Right lung (tissue), 5 donors: ENCODE data around the gene PTPN23. TPM values are rescaled to one million over a fixed set of nuclear protein-coding genes. Genes with fewer than 3 reads are reported as not detected.
"Not testable (repeated sequence)": the region's sequence is repeated elsewhere in the genome, so short reads cannot be mapped to it uniquely, and the experiment has no call there.

ENCODE experiments used
- DNase-seq, 2 donors: peaks; one replicate each; pipeline ENCODE4 v3.0.0-alpha.2; 2013
- polyA plus RNA-seq, 5 donors: library from polyadenylated mRNA; unstranded; fragments of 120-200 nt; gene quantifications; one replicate each; pipeline versions ENCODE4 v1.2.1 to v1.2.3, GENCODE V29; 2013; ENCODE audit warnings: inconsistent platforms in 1 of 5, low replicate concordance in 1 of 5; ENCODE audit not compliant: insufficient read length in 5 of 5, insufficient read depth in 1 of 5

Gene PTPN23
- polyA plus RNA-seq, 5 donors = 16.0 to 31.5 (median 23.4) TPM

DNA sequence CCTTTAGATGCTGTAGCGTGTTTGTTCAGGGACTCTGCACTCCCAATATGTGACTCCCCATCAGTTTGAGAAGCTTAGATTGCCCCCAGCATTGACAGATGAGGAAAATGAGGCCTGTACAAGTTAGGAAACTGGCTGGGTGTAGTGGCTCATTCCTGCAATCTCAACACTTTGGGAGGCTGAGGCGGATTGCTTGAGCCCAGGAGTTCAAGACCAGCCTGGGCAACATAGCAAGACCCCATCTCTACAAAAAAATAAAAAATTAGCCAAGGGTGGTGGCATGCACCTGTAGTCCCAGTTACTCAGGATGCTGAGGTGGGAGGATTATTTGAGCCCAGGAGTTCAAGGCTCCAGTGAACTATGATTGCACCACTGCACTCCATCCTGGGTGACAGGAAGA is 14.0 kb upstream of the PTPN23 start:
- no peak for DNase-seq

DNA sequence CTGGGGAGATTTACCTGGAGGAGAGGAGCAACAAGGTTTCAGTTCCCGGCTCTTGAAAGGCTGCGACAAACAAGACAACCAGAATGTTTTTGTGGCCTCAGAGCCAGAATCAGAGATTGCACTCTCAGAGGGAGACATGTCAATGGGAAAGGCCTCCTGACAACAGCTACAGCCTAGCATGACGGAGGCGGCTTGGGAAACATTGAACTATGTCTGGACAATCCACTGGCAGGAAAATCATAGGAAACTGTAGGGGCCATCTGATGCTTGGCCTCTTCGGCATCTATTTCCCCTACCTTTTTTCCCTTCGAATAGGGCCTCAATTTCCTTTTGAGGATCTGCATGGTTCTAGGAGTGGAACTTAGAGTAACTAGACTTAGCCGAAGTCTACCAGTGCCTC is 13.2 kb upstream of the PTPN23 start:
- DNase-seq = no peak

DNA sequence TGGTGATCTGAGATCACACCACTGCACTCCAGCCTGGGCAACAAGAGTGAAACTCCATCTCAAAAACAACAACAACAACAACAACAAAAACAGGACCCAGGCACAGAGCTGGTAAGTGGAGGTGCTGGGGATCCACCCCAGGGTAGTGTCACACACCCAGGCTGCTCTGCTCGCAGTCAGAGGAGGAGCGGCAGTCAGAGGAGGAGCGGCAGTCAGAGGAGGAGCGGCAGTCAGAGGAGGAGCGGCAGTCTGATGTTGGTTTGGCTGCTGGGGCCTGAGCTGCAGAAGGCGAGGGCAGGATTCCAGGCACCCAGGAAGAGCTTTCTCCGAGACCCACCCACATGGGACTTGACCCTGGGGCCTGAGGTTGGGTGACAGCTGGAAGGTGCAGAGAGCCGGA is 10.8 kb upstream of the PTPN23 start:
- not testable (repeated sequence) for DNase-seq

DNA sequence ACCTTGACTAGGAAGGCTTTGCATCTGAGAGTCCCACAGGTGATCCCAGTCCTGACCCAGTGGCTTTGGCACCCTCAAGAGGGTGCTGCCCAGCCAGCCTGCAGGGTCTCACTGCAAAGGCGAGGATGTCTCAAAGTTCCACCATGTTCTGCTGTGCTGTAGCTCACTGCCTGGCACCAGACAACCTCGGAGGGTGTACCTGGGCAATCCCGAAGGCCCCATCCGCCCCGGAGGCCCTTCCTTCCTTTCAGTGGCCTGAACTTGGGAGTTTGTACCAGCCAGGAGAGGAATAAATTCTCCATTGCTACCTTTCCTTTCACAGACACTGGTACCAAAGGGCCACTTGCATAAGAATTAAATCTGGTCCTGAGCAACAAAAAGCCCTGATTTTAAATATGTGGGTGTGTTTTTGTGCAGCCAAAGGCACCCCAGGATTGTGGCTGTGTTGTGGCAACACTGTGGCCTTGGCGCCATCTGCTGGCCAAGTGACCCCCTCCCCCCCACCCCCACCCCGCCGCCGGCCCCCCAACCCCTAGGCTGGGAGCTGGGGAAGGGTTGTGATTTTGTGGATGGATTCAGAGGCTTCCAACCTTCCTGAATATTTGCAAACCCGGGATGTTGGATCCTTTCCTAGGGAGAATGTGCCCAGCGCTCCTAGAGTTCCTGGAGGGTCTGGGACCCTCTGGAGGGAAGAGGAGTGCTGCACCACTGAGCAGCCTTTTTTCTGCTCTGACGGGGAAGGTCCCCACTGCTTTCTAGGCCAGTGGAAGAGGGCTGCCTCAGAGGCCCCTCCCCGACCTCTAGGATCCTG is 9.7 kb upstream of the PTPN23 start:
- DNase-seq = no peak

DNA sequence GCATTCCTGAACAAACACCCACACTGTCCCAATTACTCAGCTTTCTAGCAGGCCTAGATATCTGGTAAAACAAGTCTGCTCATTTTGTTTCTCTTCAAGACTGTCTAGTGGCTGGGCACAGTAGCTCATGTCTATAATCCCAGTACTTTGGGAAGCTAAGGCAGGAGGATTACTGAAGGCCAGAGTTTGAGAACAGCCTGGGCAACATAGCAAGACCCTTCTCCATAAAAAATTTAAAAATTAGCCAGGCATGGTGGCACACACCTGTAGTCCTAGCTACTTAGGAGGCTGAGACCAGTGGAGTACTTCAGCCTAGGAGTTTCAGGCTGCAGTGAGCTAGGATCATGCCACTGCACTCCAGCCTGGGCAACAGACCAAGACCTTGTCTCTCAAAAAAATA is 6.2 kb upstream of the PTPN23 start:
- DNase-seq = no peak

DNA sequence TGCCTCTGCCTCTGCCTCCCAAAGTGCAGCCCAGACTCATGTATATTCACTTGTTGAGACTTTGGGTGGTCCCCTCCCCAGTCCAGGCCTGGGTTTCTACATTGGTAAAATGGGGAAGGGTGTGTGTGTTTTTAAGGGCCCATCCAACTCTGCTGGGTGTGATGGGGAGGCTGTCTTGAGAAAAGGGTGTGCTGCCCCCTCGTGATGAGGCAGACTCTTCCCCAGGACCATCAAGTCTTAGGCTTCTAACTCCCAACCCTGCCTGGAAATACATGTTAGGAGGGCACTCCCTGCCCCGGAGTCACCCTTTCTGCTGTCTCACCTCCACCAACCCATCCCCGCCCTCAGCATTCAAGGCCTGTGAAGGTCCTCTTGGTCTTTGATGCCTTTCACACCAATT is 4.4 kb upstream of the PTPN23 start:
- DNase-seq = no peak

DNA sequence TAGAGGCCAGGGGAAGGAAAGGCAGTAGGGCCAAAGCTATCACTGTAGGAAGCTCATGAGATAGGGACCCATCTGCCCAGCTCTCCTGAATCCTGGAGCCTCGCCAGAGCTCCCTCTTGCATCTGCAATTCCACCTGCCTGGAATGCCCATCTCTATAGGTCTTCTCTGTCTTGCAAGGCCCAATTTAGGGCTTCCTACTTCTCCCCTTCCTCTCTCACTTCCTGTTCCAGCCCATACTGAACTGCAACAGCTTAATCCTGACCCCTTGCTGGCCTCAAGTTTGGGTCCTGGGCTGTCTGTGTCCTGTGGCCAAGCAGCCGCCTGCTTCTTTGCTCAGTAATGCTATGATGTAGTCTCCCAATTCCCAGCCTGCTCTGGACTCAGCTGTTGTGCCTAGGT is 3.6 kb upstream of the PTPN23 start:
- no peak for DNase-seq

DNA sequence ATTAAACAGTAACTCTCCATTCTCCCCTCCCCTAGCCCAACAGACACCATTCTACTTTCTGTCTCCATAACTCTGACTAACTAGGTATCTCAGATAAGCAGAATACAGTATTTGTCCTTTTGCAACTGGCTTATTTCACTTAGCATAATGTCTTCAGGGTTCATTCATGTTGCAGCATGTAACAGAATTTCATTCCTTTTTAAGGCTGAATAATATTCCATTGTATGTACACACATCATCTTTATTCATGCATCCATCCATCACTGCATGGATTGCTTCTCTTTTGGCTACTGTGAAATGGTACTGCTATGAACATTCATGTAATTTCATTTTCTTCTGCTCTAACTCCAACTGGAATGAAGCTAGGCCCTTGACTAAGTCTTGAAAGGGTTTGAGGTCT is 2.0 kb upstream of the PTPN23 start:
- DNase-seq = no peak

DNA sequence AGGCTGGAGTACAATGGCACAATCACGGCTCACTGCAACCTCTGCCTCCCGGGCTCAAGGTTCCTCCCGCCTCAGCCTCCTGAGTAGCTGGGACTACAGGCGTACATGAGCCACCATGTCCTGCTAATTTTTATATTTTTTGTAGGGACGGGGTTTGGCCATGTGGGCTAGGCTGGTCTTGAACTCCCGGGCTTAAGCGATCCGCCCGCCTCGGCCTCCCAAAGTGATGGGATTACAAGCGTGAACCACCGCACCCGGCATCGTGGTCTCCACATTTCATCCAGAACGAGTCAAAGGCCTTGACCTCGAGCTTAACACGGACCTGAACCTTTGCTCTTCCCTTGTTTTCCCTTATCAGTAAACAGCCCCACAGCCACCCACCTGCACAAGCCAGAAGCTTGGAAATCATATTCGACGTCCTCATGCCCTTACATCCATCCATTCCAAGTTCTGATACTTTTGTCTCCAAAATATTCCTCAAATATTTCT is 1.4 kb upstream of the PTPN23 start:
- no peak for DNase-seq

DNA sequence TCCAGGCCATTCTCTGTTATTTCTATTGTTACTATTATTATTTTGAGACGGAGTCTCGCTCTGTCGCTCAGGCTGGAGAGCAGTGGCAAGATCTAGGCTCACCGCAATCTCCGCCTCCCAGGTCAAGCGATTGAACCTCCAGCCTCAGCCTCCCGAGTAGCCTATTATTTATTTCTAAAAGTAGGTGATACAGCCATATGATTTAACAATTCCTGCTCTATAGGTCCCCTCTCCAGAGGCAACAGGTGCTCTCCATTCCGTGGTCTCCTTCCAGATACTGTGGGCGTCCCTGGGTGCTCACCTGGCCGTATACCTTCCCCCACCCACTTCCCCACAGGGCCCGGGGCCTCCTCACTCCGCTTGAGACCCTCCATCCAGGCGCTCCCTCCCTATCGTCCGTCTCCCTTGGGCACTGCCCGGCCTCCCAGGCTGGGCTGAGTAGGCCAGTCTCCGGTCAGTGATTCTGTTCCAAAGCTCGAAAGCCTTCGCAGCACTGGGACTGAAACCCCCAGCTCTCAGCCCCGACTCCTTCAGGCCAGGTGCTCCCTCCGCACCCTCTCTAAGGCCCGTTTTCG is 708 bp upstream of the PTPN23 start:
- peak in 1 of 2 donors; percentile 13 for DNase-seq

DNA sequence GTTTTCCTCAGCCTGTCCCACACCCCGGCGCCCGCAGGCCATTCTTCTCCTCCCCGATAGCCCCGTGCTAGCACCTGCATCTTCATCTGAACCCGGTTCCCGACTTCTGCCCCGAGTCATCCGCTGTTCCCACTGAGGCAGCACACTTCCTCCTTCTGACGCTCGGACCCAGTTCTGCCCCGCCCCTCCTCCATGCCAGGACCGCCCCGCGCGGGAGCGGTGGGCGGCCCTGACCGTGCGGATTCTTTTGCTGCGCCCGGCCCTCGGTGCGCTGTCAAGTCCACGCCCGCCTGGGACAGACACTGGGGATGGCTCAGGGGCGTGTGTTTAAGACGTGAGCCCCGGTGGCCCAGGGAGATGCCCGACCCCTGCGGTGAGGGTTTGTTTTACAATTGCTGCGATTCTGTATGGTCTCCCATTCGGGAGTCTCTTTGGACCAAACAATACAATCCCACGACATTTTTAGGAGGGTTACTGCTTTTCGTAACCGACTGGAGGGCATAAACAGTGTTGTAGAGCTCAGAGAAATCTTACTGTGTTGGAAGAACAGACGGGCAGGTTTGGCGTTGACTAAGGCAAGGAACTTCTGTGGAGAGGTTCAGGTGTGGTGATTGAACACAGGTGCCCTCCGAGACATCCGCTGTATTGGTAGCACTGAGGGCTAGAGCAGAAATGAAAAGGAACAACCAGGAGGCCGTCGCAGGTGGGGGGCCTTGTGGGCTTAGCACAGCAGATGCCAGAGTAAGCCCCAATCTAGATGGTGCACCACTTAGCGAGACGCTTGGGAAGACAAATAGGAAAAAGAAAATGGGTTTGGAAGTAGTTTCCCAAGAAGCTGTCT is 716 bp downstream of the PTPN23 start:
- peak; percentile 88 to 89 for DNase-seq

DNA sequence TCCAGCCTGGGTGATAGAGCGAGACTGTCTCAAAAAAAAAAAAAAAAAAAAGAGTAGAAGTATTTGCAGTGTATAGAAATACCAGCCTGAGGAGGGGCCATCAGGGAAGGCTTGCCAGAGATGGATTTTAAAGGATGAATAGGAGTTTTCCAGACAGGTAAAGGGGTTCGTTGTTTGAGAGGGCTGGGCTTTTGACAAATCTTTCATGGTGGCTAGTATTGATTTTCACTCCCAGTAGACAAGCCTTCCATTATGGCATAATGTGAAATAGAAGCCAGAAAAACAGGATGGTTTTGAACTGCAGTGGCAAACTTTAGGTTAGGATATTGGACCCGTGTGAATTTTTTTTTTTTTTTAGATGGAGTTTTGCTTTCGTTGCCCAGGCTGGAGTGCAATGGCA is 3.6 kb downstream of the PTPN23 start:
- no peak for DNase-seq

DNA sequence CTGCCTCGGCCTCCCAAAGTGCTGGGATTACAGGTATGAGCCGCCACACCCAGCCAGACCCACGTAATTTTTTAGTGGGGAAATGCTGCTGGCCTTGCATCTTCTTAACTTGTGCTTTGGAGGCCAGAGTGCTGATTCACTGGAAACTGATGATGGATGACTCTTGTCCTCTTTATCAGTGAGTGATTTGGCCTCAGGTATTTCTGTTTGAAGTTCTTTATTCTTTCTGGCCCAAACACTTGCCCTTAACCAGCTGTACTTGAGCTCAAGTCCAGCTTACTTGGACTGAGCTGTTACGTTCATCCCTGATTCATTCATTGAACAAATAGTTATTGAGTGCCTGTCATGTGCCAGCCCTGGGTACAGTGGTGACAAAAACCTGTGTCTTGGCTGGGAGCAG is 4.2 kb downstream of the PTPN23 start:
- no peak for DNase-seq

DNA sequence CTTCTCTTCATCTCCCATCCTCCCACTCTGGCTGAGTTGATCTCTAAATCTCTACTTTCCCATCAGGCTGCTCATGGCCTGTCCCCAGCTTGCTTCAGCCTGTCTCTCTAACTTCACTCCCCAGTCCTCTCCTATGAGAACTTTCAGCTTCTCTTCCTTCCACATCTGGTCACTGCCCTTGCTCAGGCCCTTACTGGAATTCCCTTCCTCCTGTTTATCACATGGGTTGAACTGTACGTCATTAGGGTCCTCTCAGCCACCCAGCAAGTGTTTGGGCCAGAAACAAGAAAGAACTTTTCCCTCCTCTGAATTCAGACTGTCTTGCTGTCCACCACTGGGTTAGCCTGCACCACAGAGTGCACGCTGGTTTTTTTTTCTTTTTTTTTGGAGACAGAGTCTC is 5.0 kb downstream of the PTPN23 start:
- DNase-seq = no peak

DNA sequence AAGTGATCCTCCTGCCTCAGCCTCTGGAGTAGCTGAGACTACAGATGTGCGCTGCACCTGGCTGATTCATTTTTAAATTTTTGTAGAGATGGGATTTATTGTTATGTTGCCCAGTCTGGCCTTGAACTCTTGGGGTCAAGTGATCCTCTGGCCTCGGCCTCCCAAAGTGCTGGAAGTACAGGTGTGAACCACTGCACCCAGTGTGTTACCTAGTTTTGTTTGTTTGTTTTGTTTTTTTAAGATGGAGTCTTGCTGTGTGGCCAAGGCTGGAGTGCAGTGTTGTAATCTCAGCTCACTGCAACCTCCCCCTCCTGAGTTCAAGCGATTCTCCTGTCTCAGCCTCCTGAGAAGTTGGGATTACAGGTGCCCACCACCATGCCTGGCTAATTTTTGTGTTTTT is 12.1 kb downstream of the PTPN23 start:
- DNase-seq = no peak

DNA sequence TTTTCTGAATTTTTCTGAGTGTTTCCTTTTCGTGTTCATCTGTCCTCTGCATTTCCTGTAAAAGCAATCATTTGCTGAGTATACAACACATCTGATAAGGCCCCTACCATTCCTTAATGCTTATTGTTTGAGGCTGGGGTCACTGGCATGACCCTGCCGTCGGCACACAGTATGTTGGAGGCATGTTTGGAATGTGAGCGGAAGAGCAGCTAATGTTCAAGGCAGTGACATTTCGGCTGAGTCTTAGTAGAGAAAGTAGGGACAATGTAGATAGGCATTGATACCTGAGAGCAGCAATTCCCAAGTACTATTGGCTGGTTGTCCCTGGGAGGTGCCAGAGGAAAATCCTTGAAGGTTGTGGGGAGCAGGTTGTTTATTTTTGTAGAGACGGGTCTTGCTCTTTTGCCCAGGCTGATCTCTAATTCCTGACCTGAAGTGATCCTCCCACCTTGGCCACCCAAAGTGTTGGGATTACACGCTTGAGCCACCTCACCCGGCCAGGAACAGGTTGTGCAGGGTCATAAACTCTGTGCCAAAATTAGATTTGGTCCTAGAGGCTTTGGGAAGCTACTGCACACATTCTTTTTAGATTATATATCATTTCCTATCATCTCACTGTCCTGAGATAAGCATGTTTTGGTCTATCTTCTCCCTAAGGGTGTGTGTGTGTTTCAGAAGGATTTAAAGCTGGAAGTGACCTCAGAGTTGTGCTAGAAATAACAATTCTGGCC is 13.5 kb downstream of the PTPN23 start:
- DNase-seq = no peak

DNA sequence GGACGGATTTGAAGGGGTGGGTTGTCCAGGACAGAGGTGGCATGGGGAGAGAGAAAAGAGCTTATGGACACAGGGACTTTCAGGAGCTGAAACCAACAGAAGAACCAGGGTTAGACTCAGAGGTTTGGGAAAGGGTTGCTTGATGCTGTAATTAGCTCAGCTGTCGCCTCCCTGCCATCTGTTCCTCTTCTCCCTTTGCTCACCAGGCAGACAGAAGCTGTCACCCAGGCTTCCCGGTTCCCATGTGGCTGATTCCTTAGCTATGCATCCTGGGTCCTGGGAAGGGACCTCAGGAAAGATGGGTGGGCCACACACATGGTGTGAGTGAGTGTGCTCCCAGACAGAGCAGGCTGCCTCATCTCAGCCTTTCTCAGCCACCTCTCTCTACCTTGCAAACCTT is 14.1 kb downstream of the PTPN23 start:
- no peak for DNase-seq

DNA sequence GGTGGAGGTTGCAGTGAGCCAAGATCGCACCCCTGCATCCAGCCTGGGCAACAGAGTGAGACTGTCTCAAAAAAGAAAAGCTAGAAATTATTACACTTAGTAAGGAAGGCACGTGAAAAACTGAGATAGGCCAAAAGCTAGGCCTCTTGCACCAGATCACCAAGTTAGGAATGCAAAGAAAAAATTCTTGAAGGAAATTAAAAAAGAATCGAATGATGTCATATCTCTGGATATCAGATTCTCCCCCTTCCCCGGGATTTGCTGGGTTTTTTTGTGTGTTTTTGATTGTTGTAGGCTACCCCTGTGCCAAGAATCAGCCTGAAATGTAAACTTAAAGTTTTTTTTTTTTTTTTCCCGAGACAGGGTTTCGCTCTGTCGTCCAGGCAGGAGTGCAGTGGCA is 17.4 kb downstream of the PTPN23 start:
- peak in 1 of 2 donors; percentile 53 for DNase-seq

DNA sequence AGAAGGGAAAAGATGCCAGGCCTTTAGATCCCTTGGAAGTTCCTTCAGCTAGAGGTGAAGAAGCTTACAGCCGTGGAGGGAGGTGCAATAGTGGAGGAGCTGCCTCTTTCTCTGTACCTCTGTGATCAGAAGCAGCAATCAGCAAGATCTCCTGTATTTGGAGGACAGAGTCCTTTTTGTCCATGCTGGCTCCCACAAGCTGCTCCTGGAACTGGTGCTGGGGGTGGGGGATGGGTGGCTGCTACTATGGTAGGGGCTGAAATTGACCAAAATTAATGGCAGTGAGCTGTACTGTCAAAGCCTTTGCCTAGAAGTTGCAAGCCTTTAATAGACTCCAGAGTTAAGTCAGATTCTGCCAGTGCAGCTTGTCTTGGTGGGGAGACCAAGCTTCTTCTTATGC is 18.2 kb downstream of the PTPN23 start:
- DNase-seq = no peak

DNA sequence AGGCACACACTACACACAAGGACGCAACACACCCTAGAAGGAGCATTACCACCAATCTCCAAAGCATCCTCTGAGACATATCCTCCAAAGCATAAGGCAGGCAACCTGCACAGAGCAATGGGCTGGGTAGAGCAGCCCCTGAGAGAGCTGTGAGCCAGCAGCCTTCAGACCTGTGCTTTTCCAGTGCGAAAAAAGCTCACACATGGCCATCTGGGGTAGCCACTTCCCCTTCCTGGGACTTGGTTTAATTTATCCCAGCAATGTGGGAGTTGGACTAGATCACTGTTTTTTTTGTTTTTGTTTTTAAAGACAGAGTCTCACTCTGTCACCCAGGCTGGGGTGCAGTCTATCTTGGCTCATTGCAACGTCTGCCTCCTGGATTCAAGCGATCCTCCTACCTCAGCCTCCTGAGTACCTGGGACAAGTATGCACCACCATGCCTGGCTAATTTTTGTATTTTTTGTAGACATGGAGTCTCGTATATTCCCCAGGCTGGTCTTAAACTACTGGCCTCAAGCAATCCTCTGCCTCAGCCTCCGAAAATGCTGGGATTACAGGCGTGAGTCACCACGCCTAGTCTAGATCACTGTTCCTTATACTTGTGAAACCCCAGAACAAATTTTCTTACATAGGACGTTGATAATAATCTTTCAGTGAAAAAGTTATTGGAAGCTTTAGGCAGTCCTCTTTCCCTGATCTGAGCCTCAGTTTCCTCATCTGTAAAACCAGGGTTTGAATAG is 18.9 kb downstream of the PTPN23 start:
- DNase-seq = no peak

DNA sequence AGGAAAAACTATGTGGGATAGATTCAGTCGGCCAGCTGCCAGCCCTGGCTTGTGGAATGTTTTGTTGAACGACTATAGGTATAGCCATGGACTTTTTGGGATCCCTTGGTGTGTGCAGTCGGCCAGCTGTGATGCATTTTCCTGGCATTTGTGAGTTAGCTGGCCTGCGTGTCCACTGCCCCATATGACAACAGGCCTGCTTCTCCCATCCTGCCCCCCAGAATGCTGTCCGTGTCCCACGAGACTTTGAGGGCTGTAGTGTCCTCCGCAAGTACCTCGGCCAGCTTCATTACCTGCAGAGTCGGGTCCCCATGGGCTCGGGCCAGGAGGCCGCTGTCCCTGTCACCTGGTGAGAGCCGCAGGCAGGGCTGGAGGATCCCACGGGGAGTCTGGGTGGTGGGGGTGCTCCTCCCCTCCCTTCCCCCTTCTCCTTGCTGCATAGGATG is 23.6 kb downstream of the PTPN23 start:
- no peak for DNase-seq
